Stromal cell of bone marrow (primary cell): Measurements from ENCODE around the gene BRI3BP.
"Not testable (repeated sequence)": the region's sequence is repeated elsewhere in the genome, so short reads cannot be mapped to it uniquely, and the experiment has no call there.

Experiments
- DNase-seq: peaks from one replicate; pipeline ENCODE4 v3.0.0-alpha.2; 2012; ENCODE audit warnings: low read depth

Gene BRI3BP

GRCh38 chr12:124972211-124972610 lies 21.2 kb upstream of the BRI3BP start:
- DNase-seq: no peak

- no peak for DNase-seq
These were observed 18.2 kb upstream of the BRI3BP start for GRCh38 chr12:124975276-124975675.

GRCh38 chr12:124976999-124977398 lies 16.4 kb upstream of the BRI3BP start:
- DNase-seq: no peak

- no peak for DNase-seq
These were observed 13.9 kb upstream of the BRI3BP start for GRCh38 chr12:124979568-124979967.

GRCh38 chr12:124980098-124980892 lies 13.2 kb upstream of the BRI3BP start:
- DNase-seq: no peak

- not testable (repeated sequence) for DNase-seq
These were observed 6.6 kb upstream of the BRI3BP start for GRCh38 chr12:124986876-124987275.

- DNase-seq: peak; percentile 10
These were observed 395 bp upstream of the BRI3BP start for GRCh38 chr12:124992874-124993625.

- DNase-seq: no peak
These were observed 1.1 kb downstream of the BRI3BP start for GRCh38 chr12:124994437-124994975.

- no peak for DNase-seq
These were observed 1.9 kb downstream of the BRI3BP start for GRCh38 chr12:124995200-124995961.

GRCh38 chr12:124998705-124999104 lies 5.3 kb downstream of the BRI3BP start:
- DNase-seq: no peak

- no peak for DNase-seq
These were observed 8.2 kb downstream of the BRI3BP start for GRCh38 chr12:125001636-125002035.

- no peak for DNase-seq
These were observed 9.6 kb downstream of the BRI3BP start for GRCh38 chr12:125003021-125003420.

- no peak for DNase-seq
These were observed 11.2 kb downstream of the BRI3BP start for GRCh38 chr12:125004621-125005020.

- DNase-seq: no peak
These were observed 12.2 kb downstream of the BRI3BP start for GRCh38 chr12:125005652-125006051.

GRCh38 chr12:125006365-125006764 lies 12.9 kb downstream of the BRI3BP start:
- DNase-seq: no peak

- DNase-seq: no peak
These were observed 20.5 kb downstream of the BRI3BP start for GRCh38 chr12:125013816-125014442.

- DNase-seq: no peak
These were observed 21.1 kb downstream of the BRI3BP start for GRCh38 chr12:125014526-125014925.

GRCh38 chr12:125015680-125016310 lies 22.4 kb downstream of the BRI3BP start:
- DNase-seq: no peak

- DNase-seq: no peak
These were observed 24.4 kb downstream of the BRI3BP start for GRCh38 chr12:125017801-125018200.

GRCh38 chr12:125018356-125018755 lies 24.9 kb downstream of the BRI3BP start:
- DNase-seq: no peak

- no peak for DNase-seq
These were observed 27.7 kb downstream of the BRI3BP start for GRCh38 chr12:125021096-125021495.
